NCI-H524 (cell line): ENCODE data around the gene GUCY1A1.
"Not testable (repeated sequence)": the region's sequence is repeated elsewhere in the genome, so short reads cannot be mapped to it uniquely, and the experiment has no call there.

ENCODE experiments used
- DNase-seq, 2 experiments: peaks; one replicate each; lab custom pipeline; 2025; lab: John Stamatoyannopoulos, UW

The GUCY1A1 gene, protein sequence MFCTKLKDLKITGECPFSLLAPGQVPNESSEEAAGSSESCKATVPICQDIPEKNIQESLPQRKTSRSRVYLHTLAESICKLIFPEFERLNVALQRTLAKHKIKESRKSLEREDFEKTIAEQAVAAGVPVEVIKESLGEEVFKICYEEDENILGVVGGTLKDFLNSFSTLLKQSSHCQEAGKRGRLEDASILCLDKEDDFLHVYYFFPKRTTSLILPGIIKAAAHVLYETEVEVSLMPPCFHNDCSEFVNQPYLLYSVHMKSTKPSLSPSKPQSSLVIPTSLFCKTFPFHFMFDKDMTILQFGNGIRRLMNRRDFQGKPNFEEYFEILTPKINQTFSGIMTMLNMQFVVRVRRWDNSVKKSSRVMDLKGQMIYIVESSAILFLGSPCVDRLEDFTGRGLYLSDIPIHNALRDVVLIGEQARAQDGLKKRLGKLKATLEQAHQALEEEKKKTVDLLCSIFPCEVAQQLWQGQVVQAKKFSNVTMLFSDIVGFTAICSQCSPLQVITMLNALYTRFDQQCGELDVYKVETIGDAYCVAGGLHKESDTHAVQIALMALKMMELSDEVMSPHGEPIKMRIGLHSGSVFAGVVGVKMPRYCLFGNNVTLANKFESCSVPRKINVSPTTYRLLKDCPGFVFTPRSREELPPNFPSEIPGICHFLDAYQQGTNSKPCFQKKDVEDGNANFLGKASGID

DNA sequence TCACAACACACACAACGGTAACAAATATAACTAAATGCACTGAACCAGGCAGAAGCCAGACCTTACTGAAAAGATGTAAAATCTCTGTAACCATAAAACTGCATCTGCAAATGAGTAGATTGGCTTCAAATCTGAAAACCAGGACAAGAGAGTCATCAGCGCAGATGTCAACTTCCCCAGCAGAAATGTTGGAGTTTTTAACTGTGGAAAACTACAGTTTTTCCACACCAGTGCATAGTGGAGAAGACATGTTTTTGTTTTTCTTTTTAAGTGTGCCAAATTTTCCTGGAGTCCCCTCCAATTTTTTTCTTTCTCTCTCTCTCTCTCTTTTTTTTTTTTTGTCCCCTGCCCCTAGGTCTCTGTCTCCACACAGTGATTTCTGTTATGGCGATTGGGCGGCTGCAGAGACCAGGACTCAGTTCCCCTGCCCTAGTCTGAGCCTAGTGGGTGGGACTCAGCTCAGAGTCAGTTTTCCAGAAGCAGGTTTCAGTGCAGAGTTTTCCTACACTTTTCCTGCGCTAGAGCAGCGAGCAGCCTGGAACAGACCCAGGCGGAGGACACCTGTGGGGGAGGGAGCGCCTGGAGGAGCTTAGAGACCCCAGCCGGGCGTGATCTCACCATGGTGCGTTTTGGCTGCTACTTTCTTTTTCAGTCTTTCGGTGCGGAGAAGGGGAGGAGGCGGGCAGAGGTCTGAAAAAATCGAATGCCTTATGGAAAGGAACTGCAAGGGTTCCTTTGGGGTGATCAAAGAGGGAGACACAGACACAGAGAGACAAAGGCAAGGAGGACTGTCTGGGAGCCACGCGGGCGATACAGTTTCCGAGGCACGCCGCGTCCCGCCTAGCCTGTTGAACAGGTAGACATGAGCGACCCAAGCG is at the start of gene GUCY1A1:
Gene GUCY1A1, plus strand, starts transcription at position 505 of the 878 bp plus-strand sequence. CDS start 30,020 bp downstream, outside the sequence.
- no peak for DNase-seq

DNA sequence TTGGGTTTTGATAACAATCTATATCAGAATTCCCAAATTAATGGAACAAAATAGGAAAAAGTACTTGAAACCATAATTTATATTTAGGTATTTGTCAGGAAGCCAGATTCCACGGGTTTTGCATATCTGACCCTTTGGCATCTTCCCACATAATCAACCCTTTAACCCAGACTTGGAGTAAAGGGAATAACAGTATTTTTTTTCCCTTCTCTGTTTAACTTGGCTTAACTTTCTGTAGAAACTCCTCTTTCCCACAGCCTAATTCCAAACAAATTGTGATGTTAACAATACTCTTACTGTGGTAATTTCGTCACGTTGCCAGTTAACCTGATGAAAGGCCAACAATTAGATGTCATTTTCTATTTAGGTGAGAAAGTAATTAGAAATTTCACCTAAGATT is 49.4 kb upstream of the GUCY1A1 start:
- no peak for DNase-seq

GRCh38 chr4:155618183-155618838 is 48.3 kb upstream of the GUCY1A1 start:
- no peak for DNase-seq

DNA sequence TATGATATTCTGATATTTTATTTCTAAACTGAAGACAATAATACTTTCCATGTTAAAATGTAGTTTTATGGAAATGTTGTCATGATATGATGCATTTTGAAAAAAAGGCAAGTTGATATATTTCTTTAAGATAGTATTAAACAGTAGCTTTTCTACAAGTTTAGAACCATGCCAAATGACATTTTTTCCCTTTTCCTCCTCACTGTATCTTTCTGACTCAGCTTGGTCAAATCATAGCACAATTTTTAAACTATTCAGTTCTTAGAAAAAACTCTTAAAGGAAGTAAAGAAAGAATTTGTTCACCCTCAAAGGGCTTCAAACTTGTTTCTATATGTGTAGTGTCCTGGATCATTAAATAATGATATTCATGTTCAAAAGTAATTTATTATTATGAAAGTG is 46.0 kb upstream of the GUCY1A1 start:
- DNase-seq: no peak

- no peak for DNase-seq
Measured at GRCh38 chr4:155624478-155624877, 42.2 kb upstream of the GUCY1A1 start.

- no peak for DNase-seq
Measured at GRCh38 chr4:155626561-155626960, 40.1 kb upstream of the GUCY1A1 start.

GRCh38 chr4:155629183-155629825 is 37.3 kb upstream of the GUCY1A1 start:
- DNase-seq: no peak

GRCh38 chr4:155629956-155630355 is 36.7 kb upstream of the GUCY1A1 start:
- no peak for DNase-seq

DNA sequence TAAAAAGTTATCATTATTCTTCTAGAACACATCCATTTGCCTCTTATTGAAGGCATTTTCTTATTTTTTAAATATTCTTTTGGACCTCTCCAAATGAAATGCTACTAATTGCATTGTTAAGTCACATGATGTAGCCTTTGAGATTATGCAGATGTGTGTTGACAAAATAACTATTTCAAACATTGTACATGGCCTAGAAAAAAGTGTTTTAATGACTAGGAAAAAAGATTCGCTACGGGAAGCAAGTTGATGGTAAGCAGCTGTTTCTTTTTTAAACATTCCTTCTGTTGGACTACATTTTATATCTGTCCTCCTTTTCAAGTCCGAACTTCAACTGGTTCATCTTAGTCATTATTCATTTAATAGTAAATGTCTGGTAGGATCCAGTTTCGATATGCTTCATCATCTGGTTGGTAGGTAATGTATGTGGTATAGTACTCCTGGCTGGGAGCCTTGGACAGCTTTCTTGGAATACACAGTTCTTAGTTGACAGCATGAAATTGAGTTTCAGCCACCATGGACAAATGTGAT is 34.3 kb upstream of the GUCY1A1 start:
- no peak for DNase-seq

GRCh38 chr4:155638195-155638965 is 28.3 kb upstream of the GUCY1A1 start:
- no peak for DNase-seq

DNA sequence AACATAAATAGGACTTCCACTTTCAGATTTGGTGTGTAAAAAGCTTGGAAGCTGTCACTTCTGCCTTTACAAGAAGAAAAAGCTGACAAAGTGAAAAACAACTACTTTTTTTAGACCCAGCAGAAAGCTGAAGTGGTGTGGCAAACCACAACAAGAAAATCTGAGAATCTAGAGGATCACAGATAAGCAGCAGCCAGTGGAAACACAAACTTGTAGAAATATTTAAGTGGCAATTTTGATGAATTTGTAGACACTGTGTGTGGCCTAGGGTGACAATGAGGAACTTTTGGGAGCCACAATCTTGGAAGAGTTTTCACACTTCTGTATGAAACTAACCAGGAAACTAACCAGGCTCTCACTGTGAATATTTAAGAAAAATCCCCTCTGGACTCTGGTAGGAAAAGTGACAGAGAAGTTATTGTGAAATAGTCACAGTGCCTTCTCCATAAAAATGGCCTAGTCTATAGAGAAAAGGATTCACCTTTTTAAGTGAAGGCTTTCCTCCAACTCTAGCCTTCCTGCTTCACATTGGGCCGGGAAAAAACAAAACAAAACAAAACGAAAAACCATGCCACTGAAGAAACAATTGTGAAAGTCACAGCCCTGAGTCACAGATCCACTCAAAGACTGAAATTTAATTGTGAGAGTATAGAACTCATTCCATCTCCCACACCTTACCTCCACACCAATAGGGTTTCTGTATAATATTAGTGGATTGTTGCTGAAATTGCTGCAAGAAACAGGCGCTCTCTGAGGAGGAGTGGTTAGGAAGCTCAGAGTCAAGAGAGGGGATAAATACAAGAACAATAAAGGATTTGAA is 26.7 kb upstream of the GUCY1A1 start:
- no peak for DNase-seq

GRCh38 chr4:155640751-155641150 is 25.9 kb upstream of the GUCY1A1 start:
- DNase-seq: no peak

GRCh38 chr4:155643087-155643486 is 23.6 kb upstream of the GUCY1A1 start:
- no peak for DNase-seq

GRCh38 chr4:155646001-155646400 is 20.6 kb upstream of the GUCY1A1 start:
- DNase-seq: no peak

DNA sequence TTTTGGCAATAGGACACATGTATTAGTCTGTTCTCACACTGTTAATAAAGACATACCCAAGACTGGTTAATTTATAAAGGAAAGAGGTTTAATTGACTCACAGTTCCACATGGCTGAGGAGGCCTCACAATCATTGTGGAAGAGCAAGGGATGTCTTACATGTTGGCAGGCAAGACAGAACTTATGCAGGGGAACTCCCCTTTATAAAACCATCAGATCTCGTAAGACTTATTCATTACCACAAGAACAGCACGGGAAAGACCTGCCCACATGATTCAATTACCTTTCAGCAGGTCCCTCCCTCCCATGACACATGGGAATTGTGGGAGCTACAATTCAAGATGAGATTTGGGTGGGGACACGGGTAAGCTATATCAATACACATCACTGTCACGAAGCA is 15.9 kb upstream of the GUCY1A1 start:
- not testable (repeated sequence) for DNase-seq

- no peak for DNase-seq
Measured at GRCh38 chr4:155653052-155653451, 13.6 kb upstream of the GUCY1A1 start.

GRCh38 chr4:155656025-155656424 is 10.6 kb upstream of the GUCY1A1 start:
- DNase-seq: no peak

- no peak for DNase-seq
Measured at GRCh38 chr4:155657169-155657568, 9.5 kb upstream of the GUCY1A1 start.

GRCh38 chr4:155657985-155658680 is 8.5 kb upstream of the GUCY1A1 start:
- no peak for DNase-seq
